Chondrocyte (in vitro differentiated cells): ENCODE data around the gene PIK3C2A. TPM values are rescaled to one million over a fixed set of nuclear protein-coding genes. Genes with fewer than 3 reads are reported as not detected.

Experiments
- DNase-seq: peaks from one replicate; pipeline ENCODE4 v3.0.0; 2021; ENCODE audit warnings: mixed read lengths, low spot score
- H3K27ac Mint-ChIP-seq: one replicate; pipeline ENCODE4 v1.8.0; 2021; ENCODE audit warnings: mild to moderate bottlenecking, moderate library complexity, mixed read lengths; ENCODE audit not compliant: unreplicated experiment
- H3K27me3 Mint-ChIP-seq: 2 replicates; pipeline ENCODE4 v1.8.0; 2021; ENCODE audit warnings: low read depth, mixed read lengths
- H3K36me3 Mint-ChIP-seq: 2 replicates; pipeline ENCODE4 v1.8.0; 2021; ENCODE audit warnings: low read depth, mixed read lengths
- H3K4me1 Mint-ChIP-seq: 2 replicates; pipeline ENCODE4 v1.8.0; 2021; ENCODE audit warnings: low read depth, mild to moderate bottlenecking, mixed read lengths
- H3K4me3 Mint-ChIP-seq: one replicate; pipeline ENCODE4 v1.8.0; 2021; ENCODE audit warnings: mild to moderate bottlenecking, moderate library complexity, mixed read lengths; ENCODE audit not compliant: unreplicated experiment
- H3K9me3 Mint-ChIP-seq: 2 replicates; pipeline ENCODE4 v1.8.0; 2021; ENCODE audit warnings: low read depth, mixed read lengths
- CTCF ChIP-seq: fragments of 200-600 bp; sonication (generic); IDR thresholded peaks from 2 replicates; pipeline ENCODE4 v1.5.0; 2021; ENCODE audit warnings: antibody characterized with exemption, mild to moderate bottlenecking, moderate library complexity
- total RNA-seq: library from RNA; stranded (reverse); gene quantifications from 3 replicates; pipeline ENCODE4 v1.2.1, GENCODE V29; 2021

The PIK3C2A gene
- total RNA-seq, 1 donor from 2014 or later: 59.4 TPM

DNA sequence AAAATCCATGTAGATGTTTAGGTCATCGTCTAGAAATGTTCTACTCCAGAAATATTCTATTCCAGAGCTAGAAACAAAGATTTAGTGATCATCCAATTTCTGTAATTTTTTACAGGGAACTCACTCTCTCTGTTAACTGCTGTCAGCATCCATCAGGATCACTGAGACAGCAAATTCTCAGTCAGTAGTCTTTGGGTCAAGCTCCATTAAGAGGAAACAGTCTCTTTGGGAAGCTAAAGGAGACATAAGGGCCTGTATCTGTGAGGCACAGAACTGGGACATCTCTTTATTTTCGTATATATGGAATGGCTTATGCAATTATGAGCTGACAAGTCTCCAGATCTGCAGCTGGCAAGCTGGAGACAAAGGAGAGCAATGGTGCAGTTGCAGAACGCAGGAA is 48.3 kb downstream of the PIK3C2A start:
- peaks cover 35% of the 10 kb centered on the region for H3K4me1 Mint-ChIP-seq
- TF ChIP-seq CTCF: no peak
- H3K9me3 Mint-ChIP-seq: no peaks in the 10 kb centered on the region
- H3K4me3 Mint-ChIP-seq: no peak overlapping the region
- H3K36me3 Mint-ChIP-seq: peaks cover 5% of the 10 kb centered on the region
- H3K27ac Mint-ChIP-seq: no peak overlapping the region
- no peak for DNase-seq
- no peaks in the 10 kb centered on the region for H3K27me3 Mint-ChIP-seq

Other genes with a start within 250 kb of the PIK3C2A start
- 0.92 to 6.1 TPM (median 1.8 TPM) in 3 replicates for gene PLEKHA7, start 193.6 kb downstream of the PIK3C2A start, total RNA-seq
- gene RPS13, start 130.3 kb downstream of the PIK3C2A start, total RNA-seq: 633 to 798 TPM (median 644 TPM) in 3 replicates
- gene NUCB2, start 68.8 kb upstream of the PIK3C2A start, total RNA-seq: 133 to 231 TPM (median 134 TPM) in 3 replicates
- gene NCR3LG1, start 143.8 kb upstream of the PIK3C2A start, total RNA-seq: 7.5 to 9.4 TPM (median 7.9 TPM) in 3 replicates
- gene KCNJ11, start 180.7 kb upstream of the PIK3C2A start, total RNA-seq: not detected in 3 replicates